KMS-11 (cell line): Measurements from ENCODE around the gene SPEF2.

Source experiments
- H2AFZ ChIP-seq: fragments of 200-600 bp; sonication (generic); 2 replicates; pipeline ENCODE4 v1.6.1; 2016; ENCODE audit warnings: antibody characterized with exemption, mixed run types, low read depth
- H3K27ac ChIP-seq: fragments of 200-600 bp; sonication (generic); 2 replicates; pipeline ENCODE4 v1.6.1; 2016; ENCODE audit warnings: mild to moderate bottlenecking, mixed run types
- H3K27me3 ChIP-seq: fragments of 200-600 bp; sonication (generic); 2 replicates; pipeline ENCODE4 v1.6.1; 2017; ENCODE audit warnings: mild to moderate bottlenecking, low read depth, mixed run types, moderate library complexity; ENCODE audit not compliant: insufficient read depth
- H3K36me3 ChIP-seq: fragments of 200-600 bp; sonication (generic); 2 replicates; pipeline ENCODE4 v1.6.1; 2017; ENCODE audit warnings: mild to moderate bottlenecking, mixed run types; ENCODE audit not compliant: insufficient read depth
- H3K4me1 ChIP-seq: fragments of 200-600 bp; sonication (generic); 2 replicates; pipeline ENCODE4 v1.6.1; 2016; ENCODE audit warnings: mild to moderate bottlenecking, low read depth, mixed run types; ENCODE audit not compliant: poor library complexity, severe bottlenecking
- H3K4me2 ChIP-seq: fragments of 200-600 bp; sonication (generic); 2 replicates; pipeline ENCODE4 v1.7.0; 2016; ENCODE audit warnings: mild to moderate bottlenecking, mixed run types
- H3K4me3 ChIP-seq: fragments of 200-600 bp; sonication (generic); IDR thresholded peaks from 2 replicates; pipeline ENCODE4 v1.6.1; 2017; ENCODE audit warnings: low read depth, low read length, mixed read lengths; ENCODE audit not compliant: insufficient read depth
- H3K79me2 ChIP-seq: fragments of 200-600 bp; sonication (generic); 2 replicates; pipeline ENCODE4 v1.6.1; 2016; ENCODE audit warnings: low read depth, mixed run types; ENCODE audit not compliant: insufficient read depth
- H3K9ac ChIP-seq: fragments of 200-600 bp; sonication (generic); 2 replicates; pipeline ENCODE4 v1.6.1; 2016; ENCODE audit warnings: mild to moderate bottlenecking, mixed run types
- H4K20me1 ChIP-seq: fragments of 200-600 bp; sonication (generic); 2 replicates; pipeline ENCODE4 v1.6.1; 2016; ENCODE audit warnings: mild to moderate bottlenecking, mixed run types; ENCODE audit not compliant: insufficient read depth
- TF ChIP-seq, protein P1 (sequence below): fragments of 200-600 bp; sonication (generic); conservative IDR thresholded peaks from 2 replicates; pipeline ENCODE4 v1.6.1; 2017; ENCODE audit warnings: low read depth, mild to moderate bottlenecking, antibody characterized with exemption, low read length, moderate library complexity, mixed read lengths

SPEF2 gene

DNA sequence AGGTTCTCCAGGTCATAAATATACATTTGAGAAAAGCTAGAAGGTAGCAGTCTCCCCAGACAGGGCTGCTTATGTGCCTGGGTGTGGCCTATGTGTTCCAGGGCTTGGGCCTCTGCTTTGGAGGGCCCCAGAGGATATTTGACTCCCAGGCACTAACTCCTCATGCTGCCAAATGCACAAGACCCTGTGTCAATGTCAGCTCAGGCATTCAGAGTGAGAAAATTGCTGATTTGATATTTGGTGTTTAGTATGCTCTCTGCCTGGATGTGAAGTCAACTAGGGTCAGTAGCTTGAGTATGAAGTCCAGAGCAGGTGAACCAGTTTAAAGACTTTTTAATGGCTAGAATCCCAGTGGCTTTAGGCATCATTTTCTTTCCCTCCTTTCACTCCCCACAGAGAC lies 181.5 kb downstream of the SPEF2 start:
- Histone ChIP-seq H3K79me2 (no peaks in the 10 kb centered on the region), H4K20me1 (no peaks in the 10 kb centered on the region), H3K4me2 (no peak overlapping the region), H2AFZ (no peak overlapping the region), H3K4me1 (peaks cover 11% of the 10 kb centered on the region), H3K27me3 (no peaks in the 10 kb centered on the region), H3K27ac (no peak overlapping the region), H3K4me3 (no peak overlapping the region), H3K36me3 (no peaks in the 10 kb centered on the region), H3K9ac (no peak overlapping the region)
- TF ChIP-seq, protein P1, sequence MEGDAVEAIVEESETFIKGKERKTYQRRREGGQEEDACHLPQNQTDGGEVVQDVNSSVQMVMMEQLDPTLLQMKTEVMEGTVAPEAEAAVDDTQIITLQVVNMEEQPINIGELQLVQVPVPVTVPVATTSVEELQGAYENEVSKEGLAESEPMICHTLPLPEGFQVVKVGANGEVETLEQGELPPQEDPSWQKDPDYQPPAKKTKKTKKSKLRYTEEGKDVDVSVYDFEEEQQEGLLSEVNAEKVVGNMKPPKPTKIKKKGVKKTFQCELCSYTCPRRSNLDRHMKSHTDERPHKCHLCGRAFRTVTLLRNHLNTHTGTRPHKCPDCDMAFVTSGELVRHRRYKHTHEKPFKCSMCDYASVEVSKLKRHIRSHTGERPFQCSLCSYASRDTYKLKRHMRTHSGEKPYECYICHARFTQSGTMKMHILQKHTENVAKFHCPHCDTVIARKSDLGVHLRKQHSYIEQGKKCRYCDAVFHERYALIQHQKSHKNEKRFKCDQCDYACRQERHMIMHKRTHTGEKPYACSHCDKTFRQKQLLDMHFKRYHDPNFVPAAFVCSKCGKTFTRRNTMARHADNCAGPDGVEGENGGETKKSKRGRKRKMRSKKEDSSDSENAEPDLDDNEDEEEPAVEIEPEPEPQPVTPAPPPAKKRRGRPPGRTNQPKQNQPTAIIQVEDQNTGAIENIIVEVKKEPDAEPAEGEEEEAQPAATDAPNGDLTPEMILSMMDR, result no peak

DNA sequence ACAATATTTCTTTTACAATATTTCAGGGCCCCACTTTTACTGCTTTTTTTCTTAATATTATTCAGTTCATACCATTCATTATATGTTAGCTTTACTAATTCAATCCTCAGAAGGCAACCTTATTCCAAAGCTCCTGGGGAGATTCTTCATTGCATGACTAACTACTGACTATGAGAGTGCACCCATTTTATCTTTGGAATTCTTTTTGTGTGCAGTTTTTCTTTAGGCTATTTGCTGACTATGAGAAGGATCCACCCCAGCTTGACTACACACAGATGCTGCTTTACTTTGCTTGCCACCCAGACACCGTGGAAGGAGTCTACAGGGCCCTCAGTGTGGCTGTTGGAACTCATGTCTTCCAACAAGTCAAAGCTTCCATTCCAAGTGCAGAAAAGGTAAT lies 182.1 kb downstream of the SPEF2 start:
- H3K4me2 ChIP-seq, result no peak overlapping the region
- no peaks in the 10 kb centered on the region for H3K79me2 ChIP-seq
- no peak overlapping the region for H3K27ac ChIP-seq
- TF ChIP-seq, protein P1, result no peak
- no peak overlapping the region for H3K9ac ChIP-seq
- no peaks in the 10 kb centered on the region for H3K27me3 ChIP-seq
- H3K4me3 ChIP-seq, result no peak overlapping the region
- H2AFZ ChIP-seq, result no peak overlapping the region
- H3K36me3 ChIP-seq, result no peaks in the 10 kb centered on the region
- H4K20me1 ChIP-seq, result no peaks in the 10 kb centered on the region
- peaks cover 11% of the 10 kb centered on the region for H3K4me1 ChIP-seq

DNA sequence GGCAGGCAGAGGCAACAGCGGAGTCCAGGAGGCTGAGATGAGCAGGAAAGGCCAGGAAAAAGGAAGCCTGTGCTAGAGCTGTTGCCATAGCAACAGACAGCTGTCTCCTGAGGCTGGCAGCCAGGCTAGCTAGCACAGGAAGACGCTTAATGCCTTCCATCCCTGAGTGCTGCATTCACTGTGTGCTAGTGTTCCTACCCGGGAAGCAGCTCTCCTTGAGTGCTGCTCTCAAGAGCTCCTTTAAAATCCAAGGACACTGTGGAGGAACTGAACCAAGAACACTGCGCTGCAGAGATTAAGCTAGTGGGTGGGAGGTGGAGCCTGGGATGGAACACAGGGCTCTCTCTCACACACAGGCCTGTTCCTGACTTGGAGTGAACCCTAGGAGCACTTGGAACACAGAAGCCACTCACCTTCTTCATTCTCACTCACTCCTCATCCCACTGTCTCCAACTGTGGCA lies 185.6 kb downstream of the SPEF2 start:
- TF ChIP-seq, protein P1, result no peak
- no peak overlapping the region for H3K4me2 ChIP-seq
- H2AFZ ChIP-seq, result no peak overlapping the region
- no peaks in the 10 kb centered on the region for H4K20me1 ChIP-seq
- H3K4me3 ChIP-seq, result no peak overlapping the region
- H3K79me2 ChIP-seq, result no peaks in the 10 kb centered on the region
- H3K36me3 ChIP-seq, result no peaks in the 10 kb centered on the region
- H3K27me3 ChIP-seq, result no peaks in the 10 kb centered on the region
- H3K4me1 ChIP-seq, result no peaks in the 10 kb centered on the region
- H3K9ac ChIP-seq, result no peak overlapping the region
- H3K27ac ChIP-seq, result no peak overlapping the region

DNA sequence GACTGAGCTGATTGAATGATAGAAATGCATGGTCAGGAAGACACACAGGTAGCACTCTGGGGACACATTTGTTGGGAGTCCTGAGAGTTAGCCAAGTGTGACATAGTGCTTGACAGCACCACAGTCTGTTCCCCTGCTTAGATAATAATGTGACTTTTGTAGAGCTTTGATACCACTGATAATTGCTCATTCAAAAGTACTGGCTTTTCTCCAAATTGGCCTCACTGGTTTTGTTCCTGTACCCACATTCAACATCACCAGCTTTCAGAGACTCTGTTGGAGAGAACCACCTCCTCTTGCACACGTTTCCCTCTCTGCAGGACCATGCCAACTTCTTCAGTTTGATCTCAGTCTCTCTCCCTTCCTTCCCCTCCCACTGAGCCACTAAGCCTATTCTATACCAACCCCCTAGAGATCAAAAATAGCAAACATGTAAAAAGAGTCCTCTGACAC lies 186.6 kb downstream of the SPEF2 start:
- H2AFZ ChIP-seq, result no peak overlapping the region
- no peaks in the 10 kb centered on the region for H3K27me3 ChIP-seq
- H4K20me1 ChIP-seq, result no peaks in the 10 kb centered on the region
- H3K4me3 ChIP-seq, result no peak overlapping the region
- H3K79me2 ChIP-seq, result no peaks in the 10 kb centered on the region
- no peaks in the 10 kb centered on the region for H3K4me1 ChIP-seq
- no peaks in the 10 kb centered on the region for H3K36me3 ChIP-seq
- no peak overlapping the region for H3K4me2 ChIP-seq
- H3K27ac ChIP-seq, result no peak overlapping the region
- TF ChIP-seq, protein P1, result no peak
- no peak overlapping the region for H3K9ac ChIP-seq
